AML-193 (cell line): Measurements from ENCODE around the gene SLC9A9.

ENCODE experiments used
- DNase-seq, 2 experiments: peaks; one replicate each; lab custom pipeline; 2025; lab: John Stamatoyannopoulos, UW

The SLC9A9 gene

GRCh38 chr3:143414571-143415253 lies 433.6 kb downstream of the SLC9A9 start:
- no peak for DNase-seq

- DNase-seq, result no peak
Observed at GRCh38 chr3:143413372-143413771, 434.9 kb downstream of the SLC9A9 start.

GRCh38 chr3:143412084-143412483 lies 436.2 kb downstream of the SLC9A9 start:
- DNase-seq, result no peak

- DNase-seq, result peak in 1 of 2 experiments; percentile 16
Observed at GRCh38 chr3:143410259-143410658, 438.0 kb downstream of the SLC9A9 start.

- DNase-seq, result no peak
Observed at GRCh38 chr3:143408771-143409170, 439.5 kb downstream of the SLC9A9 start.

GRCh38 chr3:143402602-143403001 lies 445.7 kb downstream of the SLC9A9 start:
- DNase-seq, result no peak

GRCh38 chr3:143396790-143397189 lies 451.5 kb downstream of the SLC9A9 start:
- no peak for DNase-seq

GRCh38 chr3:143389388-143389787 lies 458.9 kb downstream of the SLC9A9 start:
- no peak for DNase-seq

GRCh38 chr3:143387425-143387824 lies 460.8 kb downstream of the SLC9A9 start:
- DNase-seq, result no peak

GRCh38 chr3:143384076-143384475 lies 464.2 kb downstream of the SLC9A9 start:
- DNase-seq, result no peak

GRCh38 chr3:143383421-143383820 lies 464.8 kb downstream of the SLC9A9 start:
- no peak for DNase-seq

GRCh38 chr3:143382816-143383215 lies 465.5 kb downstream of the SLC9A9 start:
- no peak for DNase-seq

GRCh38 chr3:143380449-143380848 lies 467.8 kb downstream of the SLC9A9 start:
- DNase-seq, result no peak

GRCh38 chr3:143375698-143376097 lies 472.6 kb downstream of the SLC9A9 start:
- DNase-seq, result no peak

GRCh38 chr3:143367171-143367570 lies 481.1 kb downstream of the SLC9A9 start:
- DNase-seq, result no peak

- peak; percentile 32 to 33 for DNase-seq
Observed at GRCh38 chr3:143366672-143367071, 481.6 kb downstream of the SLC9A9 start.

GRCh38 chr3:143363949-143364348 lies 484.3 kb downstream of the SLC9A9 start:
- DNase-seq, result no peak

GRCh38 chr3:143363276-143363675 lies 485.0 kb downstream of the SLC9A9 start:
- DNase-seq, result peak; percentile 32 to 50

- no peak for DNase-seq
Observed at GRCh38 chr3:143362115-143362991, 485.9 kb downstream of the SLC9A9 start.

- no peak for DNase-seq
Observed at GRCh38 chr3:143361589-143361988, 486.7 kb downstream of the SLC9A9 start.

GRCh38 chr3:143360244-143360643 lies 488.0 kb downstream of the SLC9A9 start:
- DNase-seq, result no peak

GRCh38 chr3:143358793-143359491 lies 489.3 kb downstream of the SLC9A9 start:
- DNase-seq, result no peak
